Type B pancreatic cell (in vitro differentiated cells): Measurements from ENCODE around the gene LARP6. TPM values are rescaled to one million over a fixed set of nuclear protein-coding genes. Genes with fewer than 3 reads are reported as not detected.

ENCODE experiments used
- DNase-seq: peaks from one replicate; pipeline ENCODE4 v3.0.0; 2021; ENCODE audit warnings: mixed read lengths; ENCODE audit not compliant: unreplicated experiment; ENCODE audit errors: extremely low spot score
- H3K27ac Mint-ChIP-seq: 2 replicates; pipeline ENCODE4 v1.8.0; 2021; ENCODE audit warnings: mild to moderate bottlenecking, mixed read lengths
- H3K27me3 Mint-ChIP-seq: 2 replicates; pipeline ENCODE4 v1.8.0; 2021; ENCODE audit warnings: mixed read lengths
- H3K36me3 Mint-ChIP-seq: 2 replicates; pipeline ENCODE4 v1.8.0; 2021; ENCODE audit warnings: mixed read lengths
- H3K4me1 Mint-ChIP-seq: one replicate; pipeline ENCODE4 v1.8.0; 2021; ENCODE audit warnings: mixed read lengths; ENCODE audit not compliant: unreplicated experiment
- H3K4me3 Mint-ChIP-seq: 2 replicates; pipeline ENCODE4 v1.8.0; 2021; ENCODE audit warnings: mild to moderate bottlenecking, mixed read lengths
- H3K9me3 Mint-ChIP-seq: 2 replicates; pipeline ENCODE4 v1.8.0; 2021; ENCODE audit warnings: mixed read lengths
- CTCF ChIP-seq: fragments of 200-600 bp; sonication (generic); conservative IDR thresholded peaks from 2 replicates; pipeline ENCODE4 v1.5.0; 2021; ENCODE audit warnings: antibody characterized with exemption, mild to moderate bottlenecking
- total RNA-seq: library from RNA; stranded (reverse); gene quantifications from 2 replicates; pipeline ENCODE4 v1.2.1, GENCODE V29; 2021; ENCODE audit warnings: low replicate concordance

Gene LARP6
- total RNA-seq, 1 donor from 2014 or later: 15.7 TPM

DNA sequence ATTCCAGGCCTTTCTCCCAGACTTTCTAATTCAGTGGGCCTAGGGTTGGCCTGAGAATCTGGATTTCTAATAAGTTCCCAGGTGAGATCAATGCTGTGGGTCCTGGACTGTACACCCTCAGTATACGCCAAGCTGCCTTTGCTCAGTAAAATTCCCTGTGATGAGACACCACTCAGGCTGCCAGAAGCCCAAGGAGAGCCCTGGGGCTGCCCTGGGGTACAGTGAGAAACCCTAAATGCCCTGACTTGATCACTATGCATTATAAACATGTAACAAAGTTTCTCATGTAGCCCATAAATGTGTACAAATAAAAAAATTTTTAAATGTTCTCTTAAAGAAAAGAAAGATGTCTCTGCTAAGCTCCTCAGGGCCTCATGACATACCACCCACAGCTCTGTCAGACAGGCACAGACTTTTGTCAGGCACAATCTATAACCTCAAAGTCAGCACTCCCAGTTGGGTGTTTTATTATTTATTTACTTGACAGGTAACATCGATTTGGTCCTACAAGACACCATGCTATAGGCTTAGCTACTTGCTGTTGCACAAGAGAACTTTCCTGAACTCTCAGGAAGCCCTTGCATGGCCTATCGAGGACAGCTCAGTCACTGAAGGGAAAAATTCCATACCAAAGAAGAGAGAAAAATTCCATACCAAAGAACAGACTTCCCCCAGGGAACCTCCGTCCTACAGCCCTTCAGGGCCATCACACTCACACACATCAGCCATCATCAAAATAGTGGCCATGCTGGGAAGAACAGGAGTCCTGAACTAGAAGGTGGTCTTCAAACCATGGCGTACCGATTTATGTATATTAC is 22.7 kb downstream of the LARP6 start:
- Mint-ChIP-seq H3K4me3 (no peak overlapping the region), H3K27me3 (no peaks in the 10 kb centered on the region), H3K36me3 (peaks cover 34% of the 10 kb centered on the region), H3K9me3 (no peaks in the 10 kb centered on the region), H3K4me1 (peaks cover 32% of the 10 kb centered on the region), H3K27ac (no peak overlapping the region)
- DNase-seq: no peak
- no peak for TF ChIP-seq CTCF

- Mint-ChIP-seq H3K4me3 (no peak overlapping the region), H3K4me1 (peaks cover 32% of the 10 kb centered on the region), H3K36me3 (peaks cover 30% of the 10 kb centered on the region), H3K9me3 (no peaks in the 10 kb centered on the region), H3K27me3 (no peaks in the 10 kb centered on the region), H3K27ac (no peak overlapping the region)
- DNase-seq: no peak
- TF ChIP-seq CTCF: no peak
Observed at GRCh38 chr15:70830615-70831014, 23.3 kb downstream of the LARP6 start.

DNA sequence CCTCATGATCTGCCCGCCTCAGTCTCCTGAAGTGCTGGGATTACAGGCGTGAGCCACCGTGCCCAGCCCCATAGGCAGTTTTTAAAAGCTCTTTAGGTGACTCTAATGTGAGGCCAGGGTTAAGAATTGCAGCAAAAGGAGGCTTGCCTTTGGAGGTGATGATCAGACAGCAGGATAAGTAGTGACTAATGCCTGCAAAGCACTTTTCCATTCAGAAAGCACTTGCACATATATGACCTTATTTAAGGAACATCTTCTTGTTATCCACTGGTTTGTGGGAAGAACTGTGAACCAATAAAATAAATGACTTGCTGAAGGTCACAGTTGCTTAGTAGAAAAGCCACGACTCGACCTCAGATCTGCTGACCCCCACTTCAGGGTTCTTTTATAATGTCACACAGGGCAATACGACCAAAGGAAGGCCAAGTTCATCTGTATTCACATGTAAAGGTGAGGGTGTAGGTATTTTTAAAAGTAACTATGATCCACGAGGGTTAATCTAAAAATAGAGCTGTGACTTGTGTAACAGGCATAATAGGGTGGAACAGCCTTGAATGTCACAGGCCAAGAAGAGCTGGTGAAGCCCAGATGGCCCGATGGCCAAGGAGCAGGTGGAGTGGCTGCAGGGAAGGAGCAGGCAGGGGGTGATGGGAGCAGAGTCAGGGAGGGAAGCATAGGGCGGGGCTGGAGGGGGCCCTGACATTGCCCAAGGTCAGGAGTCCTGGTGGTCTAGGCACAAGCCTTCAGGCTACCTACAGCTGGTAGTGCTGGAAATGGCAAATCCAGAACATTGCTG is 24.4 kb downstream of the LARP6 start:
- no peaks in the 10 kb centered on the region for H3K27me3 Mint-ChIP-seq
- no peak overlapping the region for H3K27ac Mint-ChIP-seq
- peaks cover 22% of the 10 kb centered on the region for H3K36me3 Mint-ChIP-seq
- peaks cover 4% of the 10 kb centered on the region for H3K9me3 Mint-ChIP-seq
- TF ChIP-seq CTCF: no peak
- no peak for DNase-seq
- H3K4me1 Mint-ChIP-seq: peaks cover 31% of the 10 kb centered on the region
- H3K4me3 Mint-ChIP-seq: no peak overlapping the region

DNA sequence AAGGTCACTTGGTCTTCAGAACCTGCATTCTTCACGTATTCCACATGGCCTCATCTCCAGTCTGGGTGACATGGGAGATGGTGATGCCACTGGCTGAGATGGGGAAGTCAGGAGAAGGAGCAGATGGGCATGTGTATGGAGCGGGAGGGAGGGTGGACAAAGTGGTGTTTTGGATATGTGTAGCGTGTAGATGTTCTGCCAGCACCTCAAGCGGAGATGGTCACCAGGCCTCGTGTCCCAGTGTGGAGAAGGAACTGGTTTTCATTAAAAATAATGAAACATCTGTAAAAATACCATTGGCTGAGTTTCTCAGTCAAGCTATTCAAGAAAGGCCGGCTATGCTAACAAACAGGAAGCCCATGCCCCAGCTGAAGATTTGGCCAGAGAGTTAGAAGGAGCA is 26.2 kb downstream of the LARP6 start:
- Mint-ChIP-seq H3K4me1 (peaks cover 21% of the 10 kb centered on the region), H3K36me3 (peaks cover 11% of the 10 kb centered on the region), H3K27me3 (no peaks in the 10 kb centered on the region), H3K9me3 (peaks cover 4% of the 10 kb centered on the region), H3K4me3 (no peak overlapping the region), H3K27ac (no peak overlapping the region)
- no peak for TF ChIP-seq CTCF
- peak; percentile 16 for DNase-seq

- Mint-ChIP-seq H3K4me3 (no peak overlapping the region), H3K36me3 (peaks cover 4% of the 10 kb centered on the region), H3K4me1 (peaks cover 22% of the 10 kb centered on the region), H3K27me3 (no peaks in the 10 kb centered on the region), H3K27ac (no peak overlapping the region), H3K9me3 (peaks cover 4% of the 10 kb centered on the region)
- no peak for TF ChIP-seq CTCF
- DNase-seq: peak; percentile 11
Observed at GRCh38 chr15:70826634-70827033, 27.3 kb downstream of the LARP6 start.
